Measurements from ENCODE around the gene JMJD8.

Gene JMJD8

GRCh38 chr16:675884-676564, 8.1 kb downstream of the JMJD8 start:
- TF ChIP-seq EZH2phosphoT487 (conservative IDR thresholded peaks at IDR 0.05; ENCODE audit: low read length) (no peak), CTCF (IDR thresholded peaks at IDR 0.05; ENCODE audit: insufficient read depth, low read length, poor library complexity, severe bottlenecking) (no peak)
- Histone ChIP-seq H3K4me2 (ENCODE audit: low read depth, low read length, poor library complexity, severe bottlenecking) (no peak overlapping the region), H4K20me1 (ENCODE audit: low read depth, low read length) (no peaks in the 10 kb centered on the region), H3K79me2 (ENCODE audit: insufficient read depth, low read length) (peaks cover 3% of the 10 kb centered on the region; the same call in 1 of the 2 replicates), H3K9me3 (ENCODE audit: insufficient read depth, low read length) (no peaks in the 10 kb centered on the region), H3K27ac (ENCODE audit: low read depth, low read length) (no peak overlapping the region), H3K4me3 (ENCODE audit: insufficient read depth, low read length, poor library complexity, severe bottlenecking) (no peak overlapping the region), H3F3A (ENCODE audit: insufficient read depth) (peaks cover 9% of the 10 kb centered on the region; the same call in 1 of the 2 replicates), H3K9me2 (replicated peaks; ENCODE audit: insufficient read depth, low read length) (no peaks in the 10 kb centered on the region), H2AFZ (ENCODE audit: low read depth, low read length, severe bottlenecking) (no peak overlapping the region), H3K9ac (ENCODE audit: low read length) (no peak overlapping the region), H3K36me3 (ENCODE audit: low read length) (no peaks in the 10 kb centered on the region), H3K27me3 (ENCODE audit: low read length) (no peaks in the 10 kb centered on the region)

- Histone ChIP-seq H3F3A (ENCODE audit: insufficient read depth) (peaks cover 9% of the 10 kb centered on the region; the same call in 1 of the 2 replicates), H3K9ac (ENCODE audit: low read length) (no peak within 1 kb of the TSS), H3K27ac (ENCODE audit: low read depth, low read length) (no peak within 1 kb of the TSS), H3K27me3 (ENCODE audit: low read length) (no peaks in the 10 kb centered on the region), H3K79me2 (ENCODE audit: insufficient read depth, low read length) (no peaks in the 10 kb centered on the region), H4K20me1 (ENCODE audit: low read depth, low read length) (no peaks in the 10 kb centered on the region), H3K4me2 (ENCODE audit: low read depth, low read length, poor library complexity, severe bottlenecking) (no peak within 1 kb of the TSS), H3K9me3 (ENCODE audit: insufficient read depth, low read length) (no peaks in the 10 kb centered on the region), H3K36me3 (ENCODE audit: low read length) (no peaks in the 10 kb centered on the region), H3K9me2 (replicated peaks; ENCODE audit: insufficient read depth, low read length) (no peaks in the 10 kb centered on the region), H2AFZ (ENCODE audit: low read depth, low read length, severe bottlenecking) (no peak within 1 kb of the TSS), H3K4me3 (ENCODE audit: insufficient read depth, low read length, poor library complexity, severe bottlenecking) (no peak within 1 kb of the TSS)
- TF ChIP-seq EZH2phosphoT487 (conservative IDR thresholded peaks at IDR 0.05; ENCODE audit: low read length) (no peak), CTCF (IDR thresholded peaks at IDR 0.05; ENCODE audit: insufficient read depth, low read length, poor library complexity, severe bottlenecking) (no peak)
Measured at GRCh38 chr16:674968-675883, 8.9 kb downstream of the JMJD8 start, which contains the start of gene RHBDL1. Gene RHBDL1, plus strand, starts transcription at chr16:675671. Its CDS starts 120 bp downstream, at chr16:675791.

GRCh38 chr16:674214-674881, 9.8 kb downstream of the JMJD8 start:
- H3K36me3 ChIP-seq (ENCODE audit: low read length): no peaks in the 10 kb centered on the region
- H3K27me3 ChIP-seq (ENCODE audit: low read length): no peaks in the 10 kb centered on the region
- no peaks in the 10 kb centered on the region for H3K79me2 ChIP-seq (ENCODE audit: insufficient read depth, low read length)
- no peaks in the 10 kb centered on the region for H3K9me2 ChIP-seq (replicated peaks; ENCODE audit: insufficient read depth, low read length)
- peaks cover 6% of the 10 kb centered on the region; the same call in 1 of the 2 replicates for H3F3A ChIP-seq (ENCODE audit: insufficient read depth)
- no peak overlapping the region for H3K9ac ChIP-seq (ENCODE audit: low read length)
- TF ChIP-seq CTCF (IDR thresholded peaks at IDR 0.05; ENCODE audit: insufficient read depth, low read length, poor library complexity, severe bottlenecking): no peak
- TF ChIP-seq EZH2phosphoT487 (conservative IDR thresholded peaks at IDR 0.05; ENCODE audit: low read length): no peak
- no peak overlapping the region for H2AFZ ChIP-seq (ENCODE audit: low read depth, low read length, severe bottlenecking)
- no peaks in the 10 kb centered on the region for H3K9me3 ChIP-seq (ENCODE audit: insufficient read depth, low read length)
- no peak overlapping the region for H3K27ac ChIP-seq (ENCODE audit: low read depth, low read length)
- H3K4me3 ChIP-seq (ENCODE audit: insufficient read depth, low read length, poor library complexity, severe bottlenecking): no peak overlapping the region
- no peaks in the 10 kb centered on the region for H4K20me1 ChIP-seq (ENCODE audit: low read depth, low read length)
- no peak overlapping the region for H3K4me2 ChIP-seq (ENCODE audit: low read depth, low read length, poor library complexity, severe bottlenecking)

Measured in SU-DHL-6 (cell line).